HCT116 (cell line): Measurements from ENCODE around the gene LYPD4. TPM values are rescaled to one million over a fixed set of nuclear protein-coding genes. Genes with fewer than 3 reads are reported as not detected.

Source experiments
- ATAC-seq: fragments of 200-7000 bp; cut with Tn5 transposase; 2 replicates; pipeline ENCODE4 v1.9.1; 2020; ENCODE audit warnings: mild to moderate bottlenecking, moderate library complexity
- BruUV-seq: library from RNA; stranded (reverse); fragments of 400-500 nt; replicated peaks from 2 replicates; lab custom pipeline; 2021; lab: Mats Ljungman, UMichigan
- CTCF ChIA-PET: fragments of 300-600 bp; sonication (Branson Sonifier 250); formaldehyde crosslinking; loops from one replicate; lab custom pipeline; 2021; ENCODE audit warnings: antibody characterized with exemption; lab: Charles Lee
- POLR2A ChIA-PET: fragments of 300-600, 350-600 bp; sonication (Branson Sonifier 250); formaldehyde crosslinking; loops from one replicate; lab custom pipeline; 2021; ENCODE audit warnings: antibody characterized with exemption; lab: Charles Lee
- RAD21 ChIA-PET, 2 experiments: fragments of 300-600 bp; sonication (Branson Sonifier 250); formaldehyde crosslinking; loops; one replicate each; lab custom pipeline; 2023; ENCODE audit warnings: low total read pairs in 2 of 2; ENCODE audit not compliant: uncharacterized antibody in 2 of 2, unreplicated experiment in 2 of 2, low non-redundant PET in 1 of 2; lab: Charles Lee
- DNase-seq: peaks from one replicate; pipeline ENCODE4 v3.0.0-alpha.2; 2010; ENCODE audit warnings: low read depth, low spot score
- H2AFZ ChIP-seq: fragments of 200-600 bp; shearing (Covaris generic), sonication (generic); 2 replicates; pipeline ENCODE4 v1.6.1; 2017; ENCODE audit warnings: low read depth, mixed run types, mixed read lengths, antibody characterized with exemption, low read length; ENCODE audit not compliant: poor library complexity, severe bottlenecking
- H3K27ac ChIP-seq: 2 replicates; pipeline ENCODE4 v1.5.1; 2012; ENCODE audit warnings: low read depth, low read length
- H3K27me3 ChIP-seq: fragments of 200-600 bp; sonication (generic); 2 replicates; pipeline ENCODE4 v1.6.1; 2016; ENCODE audit warnings: mixed run types, low read length, mixed read lengths; ENCODE audit not compliant: insufficient read depth
- H3K36me3 ChIP-seq, 2 experiments: fragments of 200-500 bp in 1 of 2; fragments of 200-600 bp in 1 of 2; sonication (Bioruptor generic) in 1 of 2; sonication (generic) in 1 of 2; 2 replicates each; pipeline versions ENCODE4 v1.5.1 to v1.6.1; 2014 to 2016; ENCODE audit warnings: low read length in 2 of 2, inconsistent platforms in 1 of 2, mixed read lengths in 1 of 2, mixed run types in 1 of 2; ENCODE audit not compliant: insufficient read depth in 2 of 2, control insufficient read depth in 1 of 2
- H3K4me1 ChIP-seq, 2 experiments: fragments of 200-600 bp in 1 of 2; sonication (generic) in 1 of 2; 2 replicates each; pipeline versions ENCODE4 v1.5.1 to v1.6.1; 2012 to 2017; ENCODE audit warnings: low read length in 2 of 2, inconsistent platforms in 1 of 2, mild to moderate bottlenecking in 1 of 2, mixed read lengths in 1 of 2, mixed run types in 1 of 2, moderate library complexity in 1 of 2; ENCODE audit not compliant: insufficient read depth in 2 of 2, control insufficient read depth in 1 of 2
- H3K4me2 ChIP-seq: fragments of 200-600 bp; sonication (generic); 2 replicates; pipeline ENCODE4 v1.6.1; 2017; ENCODE audit warnings: mixed run types, low read length, mixed read lengths
- H3K4me3 ChIP-seq, 2 experiments: fragments of 200-600 bp in 1 of 2; sonication (generic) in 1 of 2; replicated peaks in 1 of 2; 2 replicates each; pipeline ENCODE4 v1.5.1; 2011 to 2016; ENCODE audit warnings: low read length in 2 of 2, control low read depth in 1 of 2, low read depth in 1 of 2, mild to moderate bottlenecking in 1 of 2, mixed read lengths in 1 of 2, mixed run types in 1 of 2
- H3K79me2 ChIP-seq: fragments of 200-600 bp; sonication (generic); 2 replicates; pipeline ENCODE4 v1.6.1; 2017; ENCODE audit warnings: mild to moderate bottlenecking, mixed run types, low read length, moderate library complexity, mixed read lengths; ENCODE audit not compliant: insufficient read depth
- H3K9ac ChIP-seq: fragments of 200-600 bp; sonication (generic); 2 replicates; pipeline ENCODE4 v1.6.1; 2016; ENCODE audit warnings: low read length, mixed read lengths
- H3K9me2 ChIP-seq: fragments of 200-600 bp; sonication (generic), shearing (Covaris generic); 2 replicates; pipeline ENCODE4 v1.6.1; 2017; ENCODE audit warnings: mixed run types, mild to moderate bottlenecking, moderate library complexity; ENCODE audit not compliant: insufficient read depth
- H3K9me3 ChIP-seq, 2 experiments: fragments of 200-500 bp in 1 of 2; fragments of 200-600 bp in 1 of 2; sonication (Bioruptor generic) in 1 of 2; sonication (generic) in 1 of 2; 2 replicates each; pipeline ENCODE4 v1.6.1; 2014 to 2017; ENCODE audit warnings: low read length in 2 of 2, mixed read lengths in 2 of 2, inconsistent platforms in 1 of 2, low read depth in 1 of 2, mild to moderate bottlenecking in 1 of 2, mixed run types in 1 of 2, moderate library complexity in 1 of 2; ENCODE audit not compliant: control insufficient read depth in 1 of 2, insufficient read depth in 1 of 2
- H4K20me1 ChIP-seq: fragments of 200-600 bp; sonication (generic), shearing (Covaris generic); 2 replicates; pipeline ENCODE4 v1.6.1; 2017; ENCODE audit warnings: mixed run types, mild to moderate bottlenecking, moderate library complexity; ENCODE audit not compliant: insufficient read depth
- CBX3 ChIP-seq: IDR thresholded peaks from 2 replicates; pipeline ENCODE4 v1.6.1; 2012; ENCODE audit warnings: low read depth
- EGR1 ChIP-seq: IDR thresholded peaks from 2 replicates; pipeline ENCODE4 v1.6.1; 2012; ENCODE audit warnings: low read depth
- EZH2phosphoT487 ChIP-seq: fragments of 200-600 bp; IDR thresholded peaks from 2 replicates; pipeline ENCODE4 v1.6.1; 2018; ENCODE audit warnings: antibody characterized with exemption, borderline replicate concordance
- POLR2AphosphoS5 ChIP-seq: IDR thresholded peaks from 2 replicates; pipeline ENCODE4 v1.6.1; 2011; ENCODE audit warnings: mild to moderate bottlenecking, low read depth, low read length, moderate library complexity
- SP1 ChIP-seq: IDR thresholded peaks from 2 replicates; pipeline ENCODE4 v1.6.1; 2012; ENCODE audit warnings: low read depth
- ZNF274 ChIP-seq: fragments of 200-500 bp; sonication (Bioruptor generic); IDR thresholded peaks from 2 replicates; pipeline ENCODE4 v1.6.1; 2014; ENCODE audit warnings: mild to moderate bottlenecking, low read depth, low read length, inconsistent platforms
- intact Hi-C: fragments of 100-400 bp; cut with micrococcal nuclease; formaldehyde crosslinking; loops from 2 replicates; pipeline ENCODE4 v1.10.0; 2022
- total RNA-seq: library from RNA; stranded (reverse); gene quantifications from one replicate; pipeline ENCODE4 v1.2.1, GENCODE V29; 2021; ENCODE audit not compliant: unreplicated experiment

Gene LYPD4
- total RNA-seq, 1 experiment from 2014 or later: not detected

DNA sequence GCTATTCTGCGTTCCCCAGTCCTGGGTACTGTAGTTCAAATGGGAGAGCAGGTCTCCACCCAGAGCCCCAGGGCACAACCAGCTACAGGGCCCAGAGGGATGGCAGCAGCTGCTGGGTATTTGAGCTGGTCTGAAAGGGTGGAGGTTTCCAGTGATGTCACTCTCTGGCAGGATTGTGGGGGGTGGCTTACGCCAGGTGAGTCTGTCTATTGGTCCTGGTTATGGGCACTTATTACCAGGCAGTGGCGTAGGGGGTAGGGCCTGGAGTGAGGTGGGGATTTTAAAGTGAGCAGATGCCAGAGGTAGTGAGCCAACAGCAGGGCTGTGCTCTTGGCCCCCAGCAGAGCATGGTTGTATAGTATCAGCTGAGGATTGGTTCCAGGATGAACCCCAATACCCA lies 21.8 kb upstream of the LYPD4 start:
- no TSS peak for BruUV-seq
- no peak for DNase-seq
- Histone ChIP-seq H3K79me2 (peaks cover 86% of the 10 kb centered on the region), H3K4me2 (no peak overlapping the region), H2AFZ (no peak overlapping the region), H3K27ac (peak overlapping the region; percentile 13; the same call in 1 of the 2 replicates), H3K9me3 (no peaks in the 10 kb centered on the region), H3K9me2 (no peaks in the 10 kb centered on the region), H3K36me3 (peaks cover 78 to 92% of the 10 kb centered on the region in 2 experiments), H3K9ac (no peak overlapping the region), H3K27me3 (no peaks in the 10 kb centered on the region), H4K20me1 (peaks cover 56% of the 10 kb centered on the region; the same call in 1 of the 2 replicates), H3K4me1 (peaks cover 18 to 71% of the 10 kb centered on the region in 2 experiments), H3K4me3 (no peak overlapping the region)
- ATAC-seq: peak; percentile 21; the same call in 1 of the 2 replicates
- CTCF ChIA-PET: no interaction called here
- POLR2A ChIA-PET: interaction anchor here (0.7 to 1.1 kb wide), 2 partner anchors 14 to 27 kb away, joined by 3 read pairs; no protein-coding TSS in a partner anchor
- intact Hi-C loops: no loop called here
- TF ChIP-seq POLR2AphosphoS5 (0 out of 2 replicates have a peak, but pooled peaks have one; percentile 30), CBX3 (no peak)
- RAD21 ChIA-PET: no interaction called here

DNA sequence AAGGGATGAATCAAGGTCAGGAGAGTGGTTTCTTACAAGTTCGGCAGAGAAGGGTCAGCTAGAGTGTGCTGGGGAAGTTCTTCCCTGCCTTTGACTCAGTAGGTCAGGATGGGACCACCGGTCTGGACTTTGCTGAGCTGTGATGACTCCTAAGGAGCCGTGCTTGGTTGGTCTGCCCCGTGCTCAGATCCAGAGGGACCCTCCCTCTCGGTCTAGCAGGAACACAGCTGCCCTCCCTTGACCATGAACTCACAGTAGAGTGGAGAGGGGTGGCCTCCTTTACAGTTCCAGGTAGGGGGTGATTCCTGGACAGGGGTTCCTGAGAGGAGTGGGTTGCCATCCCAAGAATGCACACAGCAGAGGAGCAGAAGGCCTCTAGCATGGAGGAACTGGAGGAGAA lies 19.9 kb upstream of the LYPD4 start:
- DNase-seq (no peak), ATAC-seq (no peak)
- peak overlapping the region; percentile 14 for H3K9ac ChIP-seq
- peaks cover 21 to 74% of the 10 kb centered on the region in 2 experiments for H3K4me1 ChIP-seq
- ChIA-PET POLR2A (interaction anchor here (0.7 kb wide), 1 partner anchor 9 kb away, joined by 3 read pairs; no protein-coding TSS in a partner anchor), CTCF (no interaction called here), RAD21 (no interaction called here)
- H3K27me3 ChIP-seq: no peaks in the 10 kb centered on the region
- H3K9me2 ChIP-seq: no peaks in the 10 kb centered on the region
- no peak overlapping the region for H3K4me3 ChIP-seq
- H3K79me2 ChIP-seq: peaks cover 91% of the 10 kb centered on the region
- H3K4me2 ChIP-seq: no peak overlapping the region
- peaks cover 74 to 86% of the 10 kb centered on the region in 2 experiments for H3K36me3 ChIP-seq
- peak overlapping the region; percentile 99 for H3K27ac ChIP-seq
- H3K9me3 ChIP-seq: no peaks in the 10 kb centered on the region
- intact Hi-C loops: no loop called here
- BruUV-seq: no TSS peak
- no peak for TF ChIP-seq EGR1
- no peak for TF ChIP-seq EZH2phosphoT487
- TF ChIP-seq SP1: no peak
- no peak for TF ChIP-seq ZNF274
- H2AFZ ChIP-seq: no peak overlapping the region
- H4K20me1 ChIP-seq: peaks cover 45% of the 10 kb centered on the region; the same call in 1 of the 2 replicates
